Posterior vena cava (tissue), 2 donors: ENCODE data around the gene ZNF827. TPM values are rescaled to one million over a fixed set of nuclear protein-coding genes. Genes with fewer than 3 reads are reported as not detected.

Experiments used
- DNase-seq: peaks from one replicate; pipeline ENCODE4 v3.0.0-alpha.2; 2020; ENCODE audit warnings: low spot score
- intact Hi-C, 2 donors: fragments of 100-400 bp; cut with DNase I; formaldehyde crosslinking; loops; one replicate each; pipeline versions ENCODE4 v1.14.1 to v1.14.2; 2022 to 2023
- total RNA-seq, 2 donors: library from RNA; stranded (reverse); fragmentation: NEBNext Ultra II Directional; extraction: Animal tissue kit (Norgen Biotek cat#: 25700); gene quantifications; one replicate each; pipeline ENCODE4 v1.2.1, GENCODE V29; 2021
- donor health status: DM: yes; HTN: yes; CAD: no.
- donor health status: DM: yes; HTN: yes; CAD: no.

The ZNF827 gene
- total RNA-seq, 2 donors from 2014 or later: 11.3 to 11.9 TPM

DNA sequence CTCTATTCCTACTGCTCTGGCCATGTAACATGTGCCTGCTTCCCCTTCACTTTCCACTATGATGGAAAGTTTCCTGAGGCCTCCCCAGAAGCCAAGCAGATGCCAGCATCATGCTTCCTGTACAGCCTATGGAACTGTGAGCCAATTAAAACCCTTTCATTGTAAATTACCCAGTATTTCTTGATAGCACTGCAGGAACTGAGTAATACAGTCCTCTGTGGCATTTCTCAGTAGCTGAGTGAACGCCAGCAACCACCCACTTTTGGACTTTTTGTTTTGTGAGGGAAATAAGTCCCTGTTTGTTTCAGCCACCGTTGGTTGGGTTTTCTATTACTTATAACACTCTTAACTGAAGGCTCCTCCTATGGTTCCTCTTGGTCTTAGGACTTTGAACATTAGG is 154.6 kb downstream of the ZNF827 start:
- intact Hi-C loops: no loop called here
- DNase-seq: no peak

DNA sequence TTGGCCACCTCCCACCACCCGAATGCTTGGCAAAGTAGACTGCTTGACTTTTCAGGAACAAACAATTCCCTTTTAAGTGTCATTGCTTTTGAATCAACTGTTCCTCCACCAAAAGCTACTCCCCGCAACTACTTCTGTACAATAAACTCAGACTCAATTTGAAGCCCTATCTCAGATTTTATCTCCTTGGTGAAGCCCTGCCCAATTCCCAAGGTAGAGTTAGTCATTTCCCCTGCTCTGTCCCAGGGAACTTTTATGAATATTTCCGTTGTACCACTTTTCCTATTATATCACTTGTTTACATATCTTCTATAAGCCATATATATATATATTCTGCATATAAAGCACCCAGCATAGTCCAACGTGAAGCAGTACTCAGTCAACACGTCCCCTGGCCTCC is 155.9 kb downstream of the ZNF827 start:
- DNase-seq: no peak
- intact Hi-C loops: no loop called here

DNA sequence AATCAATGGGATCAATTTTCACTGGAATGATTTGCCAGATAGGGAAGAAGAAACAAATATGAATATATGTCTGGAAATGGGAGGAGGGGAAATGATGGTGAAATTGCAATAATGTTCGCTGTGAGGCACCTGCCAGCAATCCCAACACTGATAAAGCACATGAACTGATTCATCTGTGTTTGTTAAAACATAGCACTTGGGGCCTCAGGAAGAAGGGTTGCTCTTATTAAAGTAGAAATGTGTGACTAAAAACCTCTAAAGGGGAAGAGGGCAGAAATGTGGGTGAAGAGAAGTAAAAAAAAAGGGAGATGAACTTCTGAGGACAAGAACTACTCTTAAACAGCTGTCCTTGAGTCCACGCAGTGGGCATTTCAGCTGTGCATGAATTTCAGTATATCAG is 157.3 kb downstream of the ZNF827 start:
- DNase-seq: no peak
- intact Hi-C loops: no loop called here

DNA sequence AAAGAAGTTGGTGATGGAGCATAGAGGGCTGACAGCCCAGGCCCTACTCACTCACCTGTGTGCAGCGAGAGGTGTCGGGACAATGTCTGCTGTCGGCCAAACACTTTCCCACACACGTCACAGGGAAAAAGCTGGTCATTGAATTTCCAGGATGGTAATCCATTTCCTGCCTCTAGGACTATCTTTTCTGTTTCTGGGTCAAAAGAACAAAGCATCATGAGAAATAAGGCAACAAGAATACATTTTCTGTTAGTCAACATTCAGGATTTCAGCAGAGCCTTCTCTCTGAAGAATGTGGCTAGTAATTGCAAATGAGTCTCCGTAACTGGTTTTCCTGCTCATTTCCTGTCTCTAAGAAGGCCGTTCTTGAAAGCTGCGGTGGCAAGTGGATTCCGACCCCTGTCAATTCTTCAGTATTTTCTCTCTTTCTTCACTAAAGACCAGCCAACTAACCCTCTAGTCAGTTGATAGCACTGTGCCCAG is 159.3 kb downstream of the ZNF827 start:
- intact Hi-C loops: no loop called here
- no peak for DNase-seq

DNA sequence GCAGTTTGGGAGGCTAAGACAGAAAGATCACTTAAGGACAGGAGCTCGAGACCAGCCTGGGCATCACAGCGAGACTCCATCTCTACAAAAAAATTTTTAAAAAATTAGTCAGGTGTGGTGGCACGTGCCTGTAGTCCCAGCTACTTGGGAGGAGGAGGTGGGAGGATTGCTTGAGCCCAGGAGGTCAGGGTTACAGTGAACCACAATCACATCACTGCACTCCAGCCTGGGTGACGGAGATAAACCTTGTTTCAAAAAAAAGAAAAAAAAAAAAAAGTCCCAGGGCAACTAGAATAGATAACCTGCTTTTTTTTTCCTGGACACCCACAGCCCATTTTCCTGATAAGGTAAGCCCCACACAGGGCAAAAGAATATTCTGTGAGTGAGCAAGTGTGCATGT is 162.4 kb downstream of the ZNF827 start:
- no peak for DNase-seq

DNA sequence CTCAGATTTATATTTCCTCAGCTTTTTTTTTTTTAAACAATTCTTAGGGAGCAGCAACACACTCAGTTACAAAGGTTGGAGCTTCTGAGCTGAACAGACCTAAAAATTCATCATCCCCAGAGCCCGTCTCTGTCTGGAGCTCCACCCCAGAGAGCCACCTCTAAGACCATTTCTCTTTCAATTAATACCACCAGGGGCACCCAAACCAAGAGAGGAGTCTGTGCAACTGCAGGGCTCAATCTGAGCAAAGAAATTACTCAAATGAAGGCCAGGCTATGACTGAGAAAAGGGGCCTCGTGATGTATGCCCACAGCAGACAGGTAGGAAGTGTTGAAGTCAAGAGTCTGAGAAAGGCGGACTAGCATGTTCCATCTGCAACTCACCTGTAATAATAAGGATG is 163.2 kb downstream of the ZNF827 start:
- intact Hi-C loops: no loop called here
- DNase-seq: no peak

More for the DNA sequence above, 162.4 kb downstream of the ZNF827 start:
- intact Hi-C loops: no loop called here

DNA sequence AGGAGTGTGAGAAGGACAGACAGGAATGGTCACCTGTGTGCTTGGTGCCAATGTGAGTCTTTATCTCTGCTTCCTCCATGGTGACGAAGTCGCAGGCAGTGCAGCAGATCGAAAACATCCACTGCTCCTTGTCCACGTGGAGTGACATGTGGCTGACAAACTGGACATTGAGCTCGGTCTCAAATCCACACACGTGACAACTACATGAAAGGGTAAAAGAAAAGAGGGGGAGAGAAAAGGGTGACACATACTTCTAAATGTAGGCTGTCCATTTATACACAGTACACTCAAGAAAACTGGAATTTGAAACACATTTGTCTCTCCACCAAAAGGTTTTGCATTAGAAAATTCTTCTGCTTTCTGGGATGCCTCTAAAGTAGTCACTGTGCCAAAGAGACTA is 164.2 kb downstream of the ZNF827 start:
- no peak for DNase-seq
- intact Hi-C loops: no loop called here

DNA sequence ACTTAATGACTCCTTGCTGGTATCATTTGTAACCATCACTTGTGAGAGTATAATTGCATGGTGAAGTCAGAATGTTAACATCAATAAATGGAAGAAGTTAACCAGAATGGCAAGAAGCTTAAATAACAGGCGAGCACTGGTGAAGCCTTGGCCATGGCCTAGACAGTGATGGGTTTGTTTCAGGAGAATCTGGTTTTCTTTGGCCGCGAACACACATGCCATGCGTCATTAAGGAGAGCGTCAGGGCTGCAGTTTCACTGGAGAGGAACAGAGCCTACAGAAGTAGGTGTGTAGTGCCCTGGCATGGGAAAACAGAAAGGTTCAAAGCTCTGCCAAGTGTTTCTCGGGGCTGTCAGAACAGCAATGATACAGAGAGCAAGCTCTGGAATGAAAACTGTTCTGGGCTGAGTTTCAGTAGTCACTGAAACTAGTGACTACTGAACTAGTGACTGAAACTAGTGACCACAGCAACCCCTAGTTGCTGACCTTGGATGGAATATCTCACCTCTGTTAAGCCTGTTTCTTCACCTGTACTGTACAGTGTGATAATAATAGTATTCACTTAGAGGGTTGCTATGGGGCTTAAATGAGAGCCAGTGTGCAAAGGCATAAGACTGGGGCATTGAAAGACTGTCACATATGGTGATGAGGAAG is 164.9 kb downstream of the ZNF827 start:
- no peak for DNase-seq

DNA sequence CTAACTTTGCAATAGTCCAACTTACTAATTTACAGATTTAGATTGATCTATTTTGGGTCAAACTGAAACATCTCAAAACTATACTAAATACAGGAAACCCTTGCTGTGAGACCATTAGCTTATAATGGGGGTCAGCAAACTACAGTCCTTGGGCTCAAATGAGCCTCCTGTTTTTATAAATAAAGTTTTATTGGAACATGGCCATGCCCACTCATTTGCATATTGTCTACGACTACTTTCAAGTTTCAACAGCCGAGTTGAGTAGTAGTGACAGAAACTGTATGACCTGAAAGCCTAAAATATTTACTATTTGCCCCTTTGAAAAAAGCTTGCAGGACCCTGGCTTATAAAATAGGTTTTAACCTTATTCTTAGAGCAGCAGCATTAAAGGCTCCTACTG is 166.3 kb downstream of the ZNF827 start:
- intact Hi-C loops: no loop called here
- DNase-seq: no peak

More for the DNA sequence above, 164.9 kb downstream of the ZNF827 start:
- intact Hi-C loops: no loop called here

DNA sequence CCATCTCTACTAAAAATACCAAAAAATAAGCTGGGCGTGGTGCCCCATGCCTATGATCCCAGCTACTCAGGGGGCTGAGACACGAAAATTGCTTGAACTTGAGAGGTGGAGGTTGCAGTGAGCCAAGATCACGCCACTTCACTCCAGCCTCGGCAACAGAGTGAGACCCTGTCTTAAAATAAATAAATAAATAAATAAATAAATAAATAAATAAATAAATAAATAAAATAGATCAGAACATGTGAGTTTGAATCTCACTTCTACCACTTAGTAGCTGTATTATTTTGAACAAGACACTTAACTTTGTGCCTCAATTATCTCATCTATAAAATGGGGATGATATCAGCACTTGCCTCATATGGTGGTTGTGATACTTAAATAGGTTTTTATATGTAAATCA is 168.5 kb downstream of the ZNF827 start:
- DNase-seq: no peak
- intact Hi-C loops: no loop called here

DNA sequence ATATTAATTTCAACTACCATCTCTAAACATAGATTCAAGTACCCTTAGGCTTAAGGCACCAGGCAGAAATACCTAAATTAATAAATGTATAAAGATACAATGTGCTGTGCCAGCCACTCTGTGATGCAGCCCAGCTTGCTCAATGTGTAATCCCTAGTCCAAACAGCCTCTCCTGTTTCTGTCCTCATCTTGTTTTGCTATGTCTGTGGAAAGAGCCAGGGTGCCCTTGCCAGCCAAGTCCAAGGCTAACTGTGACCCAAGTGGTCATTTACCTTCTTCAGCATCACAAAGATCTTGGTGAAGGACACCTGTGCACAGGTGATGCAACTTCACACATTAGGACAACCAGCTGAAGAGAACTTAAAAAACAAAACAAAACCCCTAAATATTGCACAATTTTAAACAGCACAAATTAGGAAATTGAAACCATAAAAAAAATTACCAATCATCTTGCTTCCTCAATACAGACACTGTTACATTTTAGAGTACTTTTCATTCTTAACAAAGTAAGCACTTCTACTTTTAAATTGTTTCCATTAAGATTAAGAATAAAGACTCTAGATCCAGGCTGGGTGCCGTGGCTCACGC is 169.1 kb downstream of the ZNF827 start:
- no peak for DNase-seq
- intact Hi-C loops: no loop called here

DNA sequence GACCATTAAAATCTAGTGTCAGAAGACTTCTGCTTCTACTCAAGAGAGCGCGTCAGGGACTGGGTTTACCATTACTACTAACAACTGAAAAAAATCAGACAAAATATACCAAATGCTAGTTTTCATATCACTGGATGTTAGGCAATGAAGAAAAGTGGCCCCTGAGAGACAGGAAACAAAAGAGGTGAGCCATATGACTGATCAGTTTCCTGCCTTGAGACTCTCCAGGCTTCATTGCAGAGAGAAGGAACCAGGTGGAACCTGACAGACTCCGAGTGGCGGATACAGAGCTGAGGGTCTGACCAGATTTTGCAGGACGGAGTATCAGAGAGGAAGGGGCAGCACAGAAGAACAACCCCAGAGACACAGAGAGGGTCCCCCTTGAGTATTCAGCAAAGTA is 172.3 kb downstream of the ZNF827 start:
- intact Hi-C loops: no loop called here
- no peak for DNase-seq

DNA sequence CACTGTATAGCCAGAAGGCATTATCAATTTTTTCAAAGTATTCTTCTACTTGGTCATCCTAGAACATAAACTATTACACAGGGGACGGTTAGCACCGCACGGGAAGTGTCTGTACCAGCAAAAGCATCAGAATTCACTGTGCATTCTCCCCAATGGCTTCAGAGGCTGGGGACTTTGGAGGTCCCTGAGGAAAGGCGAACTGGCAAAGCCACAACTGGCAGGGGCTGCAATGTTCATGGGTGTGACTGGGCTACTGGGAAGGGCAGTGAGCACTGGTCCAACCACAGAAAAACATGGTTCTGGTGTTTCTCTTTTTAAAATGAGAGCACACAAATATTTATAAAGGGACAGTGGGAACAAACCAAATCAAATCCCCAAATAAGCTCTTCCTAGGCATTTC is 175.2 kb downstream of the ZNF827 start:
- no peak for DNase-seq
- intact Hi-C loops: no loop called here

DNA sequence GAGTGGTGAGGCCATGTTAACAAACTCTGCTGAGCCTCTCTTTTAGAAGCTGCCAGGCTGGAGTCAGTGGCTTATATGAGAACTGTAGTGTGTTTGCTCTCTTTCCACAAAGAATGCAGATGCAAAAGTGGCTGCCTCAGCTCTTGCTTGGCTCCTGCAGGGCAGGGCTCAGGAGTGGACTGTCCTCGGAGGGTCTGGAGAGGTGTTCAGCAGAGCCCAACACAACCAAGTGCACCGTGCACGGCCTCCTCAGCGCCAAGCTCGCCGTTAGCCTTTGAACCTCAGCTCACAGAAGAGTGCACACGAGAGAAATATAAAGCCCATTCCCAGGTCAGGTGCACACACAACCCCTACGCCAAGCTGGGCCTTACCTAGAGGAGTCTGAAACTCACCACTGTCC is 175.9 kb downstream of the ZNF827 start:
- intact Hi-C loops: no loop called here
- no peak for DNase-seq

DNA sequence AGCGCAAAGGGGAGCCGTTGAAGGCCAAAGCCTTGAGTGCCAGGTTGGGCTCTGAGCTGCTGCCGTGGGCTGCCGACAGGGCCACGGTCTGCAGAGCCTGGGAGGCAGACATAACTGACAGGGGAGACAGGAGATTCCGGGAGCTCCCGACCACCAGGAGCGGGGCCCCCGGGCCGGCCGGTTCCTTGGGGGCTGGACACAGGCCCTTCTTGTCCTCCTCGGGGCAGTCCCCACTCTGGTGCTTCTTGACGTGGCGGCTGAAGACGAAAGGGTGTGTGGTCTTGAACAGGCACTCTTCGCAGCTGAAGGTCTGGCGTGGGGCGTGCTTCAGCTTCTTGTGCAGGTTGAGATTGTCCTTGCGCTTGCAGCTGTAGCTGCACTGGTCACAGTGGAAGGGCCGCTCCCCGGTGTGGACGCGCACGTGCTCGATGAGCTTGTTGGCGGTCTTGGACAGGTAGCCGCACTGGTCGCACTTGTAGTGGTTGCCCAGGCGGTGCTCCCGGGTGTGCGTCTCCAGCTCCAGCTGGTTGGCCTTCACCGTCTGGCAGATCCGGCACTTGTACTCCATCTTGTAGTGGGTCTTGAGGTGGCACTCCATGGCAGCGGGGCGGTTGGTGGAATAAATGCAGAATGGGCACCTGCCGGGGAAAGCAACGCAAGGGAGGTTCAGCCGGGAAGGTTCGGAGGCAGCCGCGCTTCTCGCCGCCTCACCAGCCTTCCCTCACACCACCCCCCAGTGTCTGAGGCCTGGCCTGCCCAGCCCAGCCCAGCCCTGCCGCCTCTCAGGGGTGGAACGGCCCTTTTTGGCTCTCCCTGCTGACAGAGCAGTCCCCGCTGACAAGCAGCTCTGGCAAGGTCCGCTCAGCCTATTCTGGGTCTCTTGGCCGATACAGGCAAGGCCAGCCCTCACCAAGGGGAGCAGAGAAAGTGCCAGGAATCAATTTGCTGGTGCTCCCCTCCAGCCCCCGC is 177.4 kb downstream of the ZNF827 start:
- intact Hi-C loops: no loop called here
- DNase-seq: no peak

DNA sequence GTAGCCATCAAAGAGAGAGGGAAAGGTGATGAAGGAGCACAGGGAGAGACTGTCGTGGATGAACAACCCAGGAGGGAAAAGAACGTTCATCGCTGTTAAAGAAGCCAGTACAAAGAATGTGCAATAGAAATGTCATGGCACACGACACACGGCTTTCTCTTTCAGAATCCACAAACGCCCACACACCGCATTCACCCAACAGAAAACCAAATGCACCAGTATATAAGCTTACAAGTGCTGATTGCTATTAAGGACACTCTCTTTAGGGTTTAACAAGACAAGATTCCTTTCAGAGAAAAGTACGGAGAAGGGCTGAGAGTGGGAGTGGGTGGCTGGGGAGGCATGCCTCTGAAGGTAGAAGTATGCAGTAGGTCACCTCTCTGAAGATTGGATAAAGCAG is 178.4 kb downstream of the ZNF827 start:
- intact Hi-C loops: no loop called here
- no peak for DNase-seq

DNA sequence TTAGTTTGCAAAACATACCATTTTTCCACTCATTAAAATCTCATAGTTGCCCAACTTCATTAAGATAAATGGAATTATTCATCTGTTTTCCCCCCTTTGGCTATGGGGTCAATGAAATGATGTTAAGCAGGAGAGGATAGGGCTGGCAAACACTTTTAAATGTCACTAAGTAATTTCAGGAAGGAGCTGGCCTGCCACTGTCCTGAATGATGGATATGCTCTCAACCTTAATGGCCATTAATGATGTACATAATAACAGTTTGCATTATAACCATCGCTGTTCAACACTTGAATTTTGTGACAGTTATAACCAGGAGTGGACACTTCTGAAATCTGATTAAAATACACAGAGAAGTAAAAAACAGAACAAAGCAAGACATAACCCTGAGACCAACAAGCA is 181.4 kb downstream of the ZNF827 start:
- intact Hi-C loops: no loop called here

DNA sequence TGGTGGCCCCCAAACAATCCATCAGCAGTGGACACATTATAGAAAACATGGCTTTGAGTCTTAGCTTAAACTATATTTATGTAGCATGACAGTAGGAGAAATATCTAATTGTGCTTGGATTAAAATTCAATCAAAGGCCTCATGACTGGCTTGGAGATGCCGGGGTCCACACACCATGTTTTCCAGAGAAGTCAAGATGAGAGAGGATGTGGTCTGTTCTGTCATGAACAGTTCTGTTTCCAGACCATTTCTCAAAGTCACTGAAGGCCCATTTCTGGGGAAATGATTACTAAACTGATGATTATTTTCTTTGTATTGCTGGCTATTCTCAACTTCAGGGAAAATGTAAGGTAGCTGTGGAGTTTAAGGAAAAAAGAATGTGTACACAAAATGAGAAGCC is 182.4 kb downstream of the ZNF827 start:
- DNase-seq: no peak
- intact Hi-C loops: no loop called here

More for the DNA sequence above, 181.4 kb downstream of the ZNF827 start:
- DNase-seq: no peak

DNA sequence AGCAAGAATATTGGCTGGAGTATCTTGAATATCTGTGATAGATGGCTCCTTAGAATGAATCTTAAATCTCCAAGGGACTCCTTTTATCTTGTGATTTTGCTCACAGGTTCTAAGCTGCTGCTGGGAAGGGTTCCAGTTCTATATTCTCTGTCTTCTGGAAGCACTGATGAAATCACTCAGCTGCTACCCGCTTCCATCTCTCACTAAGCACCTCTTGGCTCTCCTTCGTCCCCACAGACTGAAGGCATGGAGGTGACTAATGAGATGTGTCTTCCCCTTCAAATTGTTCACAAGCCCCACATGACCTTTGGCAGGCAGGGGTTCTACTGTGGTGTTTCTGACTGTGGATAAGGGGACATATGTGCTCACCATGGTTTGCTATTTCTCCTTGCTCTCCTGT is 182.8 kb downstream of the ZNF827 start:
- intact Hi-C loops: no loop called here

DNA sequence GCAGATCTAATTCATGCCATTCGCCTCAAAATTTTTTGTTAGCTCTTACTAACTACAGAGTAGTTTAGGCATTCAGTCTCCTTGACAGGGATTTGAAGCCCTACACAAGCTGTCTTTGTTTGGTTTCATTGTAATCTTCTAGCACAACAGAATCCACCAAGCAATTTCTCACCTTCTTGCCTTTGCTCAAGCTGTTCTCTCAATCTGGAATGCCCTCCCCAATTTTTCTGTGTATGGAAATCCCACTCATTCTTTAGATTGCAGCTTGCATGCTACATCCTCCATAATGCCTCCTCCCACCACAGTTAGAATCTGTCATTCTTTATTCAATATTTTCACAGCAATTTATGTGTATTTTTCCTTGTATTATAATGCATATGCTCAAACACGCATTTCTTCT is 195.0 kb downstream of the ZNF827 start:
- no peak for DNase-seq
- intact Hi-C loops: no loop called here

More for the DNA sequence above, 182.8 kb downstream of the ZNF827 start:
- no peak for DNase-seq
